ENCODE results near the gene NT5DC2.

Gene NT5DC2

DNA sequence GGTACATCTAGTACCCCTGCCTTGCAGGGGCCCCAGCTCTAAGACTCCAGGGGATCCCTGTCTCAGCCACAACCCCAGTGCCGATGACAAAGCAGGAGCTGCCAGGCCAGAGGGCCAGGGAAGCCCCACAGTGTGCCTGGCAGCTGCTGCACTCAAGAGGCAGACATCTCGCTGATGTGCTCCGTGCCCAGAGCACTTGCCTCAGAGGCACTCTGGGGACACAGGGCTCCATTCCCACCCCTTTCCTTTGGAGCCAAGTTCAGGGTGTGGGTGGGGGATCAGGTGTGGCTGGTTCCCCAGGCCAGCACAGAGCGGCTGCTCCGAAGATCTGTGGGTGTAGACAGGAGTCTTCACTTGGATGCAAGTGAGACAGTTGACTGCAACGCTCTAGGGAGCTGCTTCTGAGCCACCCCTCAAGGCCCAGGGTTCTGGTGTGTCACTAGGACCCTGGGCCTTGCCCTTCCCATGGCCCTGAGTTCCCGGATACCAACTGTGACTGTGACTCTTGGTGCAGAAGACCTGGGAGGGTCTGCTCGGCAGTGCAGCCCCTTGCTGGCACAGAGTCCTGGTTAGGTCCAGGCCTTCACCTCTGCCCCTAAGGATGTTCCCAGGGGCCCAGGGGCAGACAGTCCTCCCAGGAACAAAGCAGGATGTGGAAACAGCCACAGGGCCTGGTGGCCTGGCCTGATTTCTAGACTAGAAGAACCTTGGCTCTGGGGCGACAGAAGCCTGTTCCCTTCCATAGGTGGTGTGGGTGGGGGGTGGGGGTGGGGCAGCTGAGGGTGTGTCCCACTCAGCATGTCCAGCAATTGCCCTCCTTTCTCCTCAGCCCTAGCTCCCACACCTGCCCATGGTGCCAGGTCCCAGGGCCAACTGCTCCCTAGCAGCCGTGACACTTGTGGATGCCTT lies 2.5 kb downstream of the NT5DC2 start:
- TF ChIP-seq, protein P1, sequence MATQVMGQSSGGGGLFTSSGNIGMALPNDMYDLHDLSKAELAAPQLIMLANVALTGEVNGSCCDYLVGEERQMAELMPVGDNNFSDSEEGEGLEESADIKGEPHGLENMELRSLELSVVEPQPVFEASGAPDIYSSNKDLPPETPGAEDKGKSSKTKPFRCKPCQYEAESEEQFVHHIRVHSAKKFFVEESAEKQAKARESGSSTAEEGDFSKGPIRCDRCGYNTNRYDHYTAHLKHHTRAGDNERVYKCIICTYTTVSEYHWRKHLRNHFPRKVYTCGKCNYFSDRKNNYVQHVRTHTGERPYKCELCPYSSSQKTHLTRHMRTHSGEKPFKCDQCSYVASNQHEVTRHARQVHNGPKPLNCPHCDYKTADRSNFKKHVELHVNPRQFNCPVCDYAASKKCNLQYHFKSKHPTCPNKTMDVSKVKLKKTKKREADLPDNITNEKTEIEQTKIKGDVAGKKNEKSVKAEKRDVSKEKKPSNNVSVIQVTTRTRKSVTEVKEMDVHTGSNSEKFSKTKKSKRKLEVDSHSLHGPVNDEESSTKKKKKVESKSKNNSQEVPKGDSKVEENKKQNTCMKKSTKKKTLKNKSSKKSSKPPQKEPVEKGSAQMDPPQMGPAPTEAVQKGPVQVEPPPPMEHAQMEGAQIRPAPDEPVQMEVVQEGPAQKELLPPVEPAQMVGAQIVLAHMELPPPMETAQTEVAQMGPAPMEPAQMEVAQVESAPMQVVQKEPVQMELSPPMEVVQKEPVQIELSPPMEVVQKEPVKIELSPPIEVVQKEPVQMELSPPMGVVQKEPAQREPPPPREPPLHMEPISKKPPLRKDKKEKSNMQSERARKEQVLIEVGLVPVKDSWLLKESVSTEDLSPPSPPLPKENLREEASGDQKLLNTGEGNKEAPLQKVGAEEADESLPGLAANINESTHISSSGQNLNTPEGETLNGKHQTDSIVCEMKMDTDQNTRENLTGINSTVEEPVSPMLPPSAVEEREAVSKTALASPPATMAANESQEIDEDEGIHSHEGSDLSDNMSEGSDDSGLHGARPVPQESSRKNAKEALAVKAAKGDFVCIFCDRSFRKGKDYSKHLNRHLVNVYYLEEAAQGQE (IDR thresholded peaks at IDR 0.05; ENCODE audit: low read depth), result no peak
- TF ChIP-seq TEAD4 (IDR thresholded peaks at IDR 0.05) (no peak), RAD21 (IDR thresholded peaks at IDR 0.05; ENCODE audit: low read depth) (no peak), EGR1 (IDR thresholded peaks at IDR 0.05) (no peak)
- TF ChIP-seq, protein P2, sequence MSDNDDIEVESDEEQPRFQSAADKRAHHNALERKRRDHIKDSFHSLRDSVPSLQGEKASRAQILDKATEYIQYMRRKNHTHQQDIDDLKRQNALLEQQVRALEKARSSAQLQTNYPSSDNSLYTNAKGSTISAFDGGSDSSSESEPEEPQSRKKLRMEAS (IDR thresholded peaks at IDR 0.05), result no peak

DNA sequence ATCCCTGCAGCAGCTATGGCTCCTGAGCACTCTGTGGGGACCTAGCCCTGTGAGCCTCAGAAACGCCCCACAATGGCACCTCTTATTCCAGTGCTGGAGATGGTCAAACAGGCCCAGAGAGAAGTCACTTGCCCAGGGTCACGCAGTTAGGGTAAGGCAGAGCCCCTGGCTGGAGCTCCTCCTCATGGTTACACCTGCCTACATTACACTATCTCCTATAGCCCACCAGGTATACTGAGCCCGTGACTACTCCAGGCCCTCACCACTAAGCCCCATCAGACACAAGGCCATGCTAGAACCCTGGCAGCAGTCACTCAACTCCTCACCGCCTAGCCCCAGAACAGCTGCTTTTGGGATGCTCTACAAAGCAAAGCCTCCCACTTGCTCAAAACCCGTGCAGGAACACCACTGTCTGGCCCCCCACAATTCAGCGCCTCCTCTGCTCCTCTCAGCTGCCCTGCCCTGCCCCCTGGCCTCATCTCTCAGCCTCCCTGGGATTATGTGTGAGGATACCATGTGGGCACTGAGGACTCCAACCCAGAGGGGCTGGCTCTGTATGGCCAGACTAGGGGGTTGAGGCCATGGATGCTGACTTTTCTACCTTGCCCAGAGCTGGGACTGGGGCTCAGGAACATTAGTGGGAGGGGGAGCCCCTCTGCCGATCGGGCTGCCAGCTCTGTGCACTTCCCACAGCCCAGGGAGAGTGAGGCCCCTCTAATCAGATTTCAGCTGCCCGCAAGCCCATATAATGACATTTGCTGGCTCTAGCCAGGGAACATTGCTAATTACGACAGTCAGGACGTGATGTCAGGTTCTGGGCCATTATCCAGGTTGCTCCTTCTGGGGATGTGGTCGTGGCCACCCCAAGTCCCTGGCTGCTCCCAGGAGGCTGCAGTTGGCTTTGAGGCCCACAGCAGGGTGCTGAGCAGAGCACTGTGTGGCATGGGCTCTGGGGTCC lies 4.0 kb downstream of the NT5DC2 start:
- TF ChIP-seq CREB1 (IDR thresholded peaks at IDR 0.05; ENCODE audit: low read depth) (no peak), EGR1 (IDR thresholded peaks at IDR 0.05) (no peak)

DNA sequence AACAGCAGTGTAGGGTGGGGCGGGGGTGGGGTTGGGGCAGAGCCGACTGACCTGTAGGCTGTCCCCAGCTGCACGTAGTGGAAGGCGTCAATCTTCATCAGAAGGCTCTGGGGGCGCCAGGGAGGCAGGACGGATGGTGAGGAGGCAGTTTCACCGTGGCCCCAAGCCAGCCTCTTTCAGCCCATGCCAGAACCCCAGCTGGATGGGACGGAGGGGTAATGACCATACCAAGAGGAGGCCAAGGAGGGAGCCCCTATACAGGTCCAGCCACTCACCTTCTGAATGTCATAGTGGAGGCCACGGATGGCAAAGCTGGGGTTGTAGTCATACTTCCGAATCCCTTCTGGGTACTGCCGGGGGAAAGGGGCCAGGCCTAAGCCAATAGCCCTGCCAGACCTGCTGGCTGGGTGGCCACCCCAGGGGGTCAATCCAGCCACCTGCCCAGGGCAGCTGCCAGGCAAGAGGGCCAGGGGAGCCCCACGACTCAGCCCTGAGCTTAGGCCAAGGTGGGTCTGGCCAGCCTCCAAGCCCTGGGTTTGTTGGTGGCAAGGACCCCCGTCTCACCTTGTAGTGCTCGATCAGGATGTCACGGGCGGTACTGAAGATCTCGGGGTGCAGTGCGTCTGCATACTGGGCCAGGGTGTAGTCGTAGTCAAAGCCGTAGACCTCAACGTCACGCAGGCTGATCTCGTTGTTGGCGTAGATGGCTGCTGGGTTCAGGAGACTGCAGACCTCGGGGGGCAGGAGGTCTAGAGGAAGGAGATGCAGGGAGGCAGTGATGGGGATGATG lies 4.9 kb downstream of the NT5DC2 start:
- TF ChIP-seq NFIC (IDR thresholded peaks at IDR 0.05), result no peak
- no peak for TF ChIP-seq YY1 (IDR thresholded peaks at IDR 0.05; ENCODE audit: low read depth)
- no peak for TF ChIP-seq EGR1 (IDR thresholded peaks at IDR 0.05)
- TF ChIP-seq ZBTB7A (IDR thresholded peaks at IDR 0.05; ENCODE audit: low read depth), result no peak
- TF ChIP-seq, protein P2 (IDR thresholded peaks at IDR 0.05), result no peak
- TF ChIP-seq, protein P1 (IDR thresholded peaks at IDR 0.05; ENCODE audit: low read depth), result no peak
- TF ChIP-seq EP300 (IDR thresholded peaks at IDR 0.05; ENCODE audit: borderline replicate concordance), result no peak
- TF ChIP-seq TCF12 (IDR thresholded peaks at IDR 0.05; ENCODE audit: low read depth), result no peak
- no peak for TF ChIP-seq RAD21 (IDR thresholded peaks at IDR 0.05; ENCODE audit: low read depth)
- no peak for TF ChIP-seq FOXM1 (IDR thresholded peaks at IDR 0.05; ENCODE audit: borderline replicate concordance, low read depth)
- no peak for TF ChIP-seq CEBPB (IDR thresholded peaks at IDR 0.05)
- TF ChIP-seq, protein P3, sequence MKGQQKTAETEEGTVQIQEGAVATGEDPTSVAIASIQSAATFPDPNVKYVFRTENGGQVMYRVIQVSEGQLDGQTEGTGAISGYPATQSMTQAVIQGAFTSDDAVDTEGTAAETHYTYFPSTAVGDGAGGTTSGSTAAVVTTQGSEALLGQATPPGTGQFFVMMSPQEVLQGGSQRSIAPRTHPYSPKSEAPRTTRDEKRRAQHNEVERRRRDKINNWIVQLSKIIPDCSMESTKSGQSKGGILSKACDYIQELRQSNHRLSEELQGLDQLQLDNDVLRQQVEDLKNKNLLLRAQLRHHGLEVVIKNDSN (IDR thresholded peaks at IDR 0.05), result no peak
- TF ChIP-seq TAF1 (IDR thresholded peaks at IDR 0.05; ENCODE audit: low read depth), result no peak
- no peak for TF ChIP-seq TEAD4 (IDR thresholded peaks at IDR 0.05)
- no peak for TF ChIP-seq CREB1 (IDR thresholded peaks at IDR 0.05; ENCODE audit: low read depth)

DNA sequence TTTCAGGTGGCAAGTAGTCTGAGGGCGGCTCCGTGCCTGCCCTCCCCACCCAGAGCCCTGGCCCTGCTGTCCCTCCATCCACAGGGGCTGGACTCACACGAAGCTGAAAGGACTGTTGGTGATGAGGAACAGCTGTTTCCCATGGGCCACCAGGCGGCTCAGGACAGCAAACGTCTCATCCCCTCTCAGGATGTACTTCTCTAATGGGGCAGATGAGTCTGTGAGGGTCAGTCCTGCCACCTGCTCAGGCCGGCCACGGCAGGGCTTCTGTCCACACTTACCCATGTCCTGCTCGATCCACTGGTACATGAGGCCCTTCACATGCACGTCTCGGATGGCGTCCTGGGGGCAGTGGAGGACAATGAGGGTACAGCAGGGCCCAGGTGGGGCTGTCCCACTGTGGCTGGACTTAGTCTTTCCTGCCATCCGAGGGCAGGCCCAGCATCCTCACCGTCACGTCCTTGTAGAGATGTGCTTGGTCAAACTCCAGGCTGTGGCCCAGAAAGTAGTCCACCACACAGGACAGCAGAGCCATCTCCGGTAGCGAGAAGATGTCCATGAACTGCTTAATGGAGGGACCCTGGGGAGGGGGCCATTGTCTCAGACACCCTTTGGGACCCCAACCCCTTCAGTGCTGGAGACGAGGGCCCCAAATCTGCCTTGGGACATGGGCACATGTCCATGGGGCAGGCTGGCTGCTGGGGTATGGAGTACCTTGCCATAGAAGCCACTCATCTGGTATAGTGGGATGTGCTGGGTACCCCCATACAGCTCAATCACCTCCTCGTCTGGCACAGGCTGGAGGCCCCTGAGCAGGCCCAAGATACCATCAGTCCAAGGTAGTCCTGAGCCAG lies 5.7 kb downstream of the NT5DC2 start:
- no peak for TF ChIP-seq NFIC (IDR thresholded peaks at IDR 0.05)
- no peak for TF ChIP-seq TCF12 (IDR thresholded peaks at IDR 0.05; ENCODE audit: low read depth)
- no peak for TF ChIP-seq YY1 (IDR thresholded peaks at IDR 0.05; ENCODE audit: low read depth)
- no peak for TF ChIP-seq TEAD4 (IDR thresholded peaks at IDR 0.05)
- TF ChIP-seq CEBPB (IDR thresholded peaks at IDR 0.05), result no peak
- TF ChIP-seq, protein P3 (IDR thresholded peaks at IDR 0.05), result no peak
- TF ChIP-seq TAF1 (IDR thresholded peaks at IDR 0.05; ENCODE audit: low read depth), result no peak
- no peak for TF ChIP-seq EGR1 (IDR thresholded peaks at IDR 0.05)
- TF ChIP-seq FOXM1 (IDR thresholded peaks at IDR 0.05; ENCODE audit: borderline replicate concordance, low read depth), result no peak
- no peak for TF ChIP-seq ZBTB7A (IDR thresholded peaks at IDR 0.05; ENCODE audit: low read depth)
- no peak for TF ChIP-seq EP300 (IDR thresholded peaks at IDR 0.05; ENCODE audit: borderline replicate concordance)
- TF ChIP-seq, protein P2 (IDR thresholded peaks at IDR 0.05), result no peak
- TF ChIP-seq RAD21 (IDR thresholded peaks at IDR 0.05; ENCODE audit: low read depth), result no peak
- TF ChIP-seq, protein P1 (IDR thresholded peaks at IDR 0.05; ENCODE audit: low read depth), result no peak
- no peak for TF ChIP-seq CREB1 (IDR thresholded peaks at IDR 0.05; ENCODE audit: low read depth)

Data from Ishikawa (cell line).